Right atrium auricular region (tissue), 2 donors: Measurements from ENCODE around the gene ARHGAP29. TPM values are rescaled to one million over a fixed set of nuclear protein-coding genes. Genes with fewer than 3 reads are reported as not detected.

Experiments used
- DNase-seq: peaks from one replicate; pipeline ENCODE4 v3.0.0-alpha.2; 2019; ENCODE audit warnings: low spot score
- H3K27ac ChIP-seq, 2 donors: fragments of 200-600 bp; sonication (generic); 1 replicate in 1 of 2; 2 replicates in 1 of 2; pipeline ENCODE4 v1.5.1; 2016 to 2019
- H3K27me3 ChIP-seq, 2 donors: fragments of 200-600 bp; sonication (generic); one replicate each; pipeline versions ENCODE4 v1.5.1 to v1.6.0; 2017 to 2019
- H3K36me3 ChIP-seq: fragments of 200-600 bp; sonication (generic); one replicate; pipeline ENCODE4 v1.5.1; 2016
- H3K4me1 ChIP-seq, 2 donors: fragments of 200-600 bp; sonication (generic); one replicate each; pipeline versions ENCODE4 v1.5.1 to v1.6.0; 2017 to 2019
- H3K4me3 ChIP-seq, 2 donors: fragments of 200-600 bp; sonication (generic); 1 replicate in 1 of 2; 2 replicates in 1 of 2; pipeline ENCODE4 v1.5.1; 2017 to 2019; ENCODE audit warnings: mild to moderate bottlenecking in 1 of 2, moderate library complexity in 1 of 2
- H3K9me3 ChIP-seq, 2 donors: fragments of 200-600 bp; sonication (generic); one replicate each; pipeline ENCODE4 v1.5.1; 2019
- CTCF ChIP-seq, 2 donors: fragments of 200-600 bp; sonication (generic); IDR thresholded peaks; one replicate each; pipeline ENCODE4 v1.5.1; 2019; ENCODE audit warnings: antibody characterized with exemption in 2 of 2
- total RNA-seq, 2 donors: library from RNA; depleted of rRNA; stranded (reverse); fragments of >200 nt; gene quantifications; one replicate each; pipeline ENCODE4 v1.1.0, GENCODE V29; 2016

The ARHGAP29 gene
- total RNA-seq, 2 donors from 2014 or later = 25.8 to 29.9 TPM

GRCh38 chr1:94202241-94202640 lies 35.1 kb downstream of the ARHGAP29 start:
- Histone ChIP-seq H3K27me3 (no peaks in the 10 kb centered on the region), H3K9me3 (no peaks in the 10 kb centered on the region), H3K36me3 (peaks cover 47% of the 10 kb centered on the region), H3K4me1 (no peaks in the 10 kb centered on the region), H3K4me3 (no peak overlapping the region), H3K27ac (no peak overlapping the region)
- DNase-seq = no peak
- TF ChIP-seq CTCF (IDR thresholded peaks at IDR 0.05) = no peak

- Histone ChIP-seq H3K4me3 (no peak overlapping the region), H3K9me3 (no peaks in the 10 kb centered on the region), H3K4me1 (peaks cover 0 to 7% of the 10 kb centered on the region in 2 donors), H3K27me3 (no peaks in the 10 kb centered on the region), H3K36me3 (peaks cover 39% of the 10 kb centered on the region), H3K27ac (no peak overlapping the region)
- TF ChIP-seq CTCF (IDR thresholded peaks at IDR 0.05) = no peak
- no peak for DNase-seq
These were observed 38.0 kb downstream of the ARHGAP29 start for GRCh38 chr1:94199398-94199797.

GRCh38 chr1:94194079-94194865 lies 43.1 kb downstream of the ARHGAP29 start:
- no peak overlapping the region for H3K4me3 ChIP-seq
- DNase-seq = no peak
- H3K27ac ChIP-seq = no peak overlapping the region
- peaks cover 0 to 21% of the 10 kb centered on the region in 2 donors for H3K4me1 ChIP-seq
- TF ChIP-seq CTCF (IDR thresholded peaks at IDR 0.05) = no peak
- no peaks in the 10 kb centered on the region for H3K9me3 ChIP-seq
- no peaks in the 10 kb centered on the region for H3K27me3 ChIP-seq
- H3K36me3 ChIP-seq = no peaks in the 10 kb centered on the region

- no peak for DNase-seq
- no peaks in the 10 kb centered on the region for H3K9me3 ChIP-seq
- peaks cover 9% of the 10 kb centered on the region for H3K36me3 ChIP-seq
- peaks cover 0 to 21% of the 10 kb centered on the region in 2 donors for H3K4me1 ChIP-seq
- no peaks in the 10 kb centered on the region for H3K27me3 ChIP-seq
- no peak for TF ChIP-seq CTCF (IDR thresholded peaks at IDR 0.05)
- H3K4me3 ChIP-seq = no peak overlapping the region
- no peak overlapping the region for H3K27ac ChIP-seq
These were observed 44.3 kb downstream of the ARHGAP29 start for GRCh38 chr1:94193128-94193527.

GRCh38 chr1:94191216-94191615 lies 46.2 kb downstream of the ARHGAP29 start:
- H3K4me3 ChIP-seq = no peak overlapping the region
- no peak overlapping the region for H3K27ac ChIP-seq
- no peak for DNase-seq
- H3K36me3 ChIP-seq = peaks cover 21% of the 10 kb centered on the region
- H3K9me3 ChIP-seq = no peaks in the 10 kb centered on the region
- no peak for TF ChIP-seq CTCF (IDR thresholded peaks at IDR 0.05)
- peaks cover 0 to 21% of the 10 kb centered on the region in 2 donors for H3K4me1 ChIP-seq
- H3K27me3 ChIP-seq = no peaks in the 10 kb centered on the region

GRCh38 chr1:94186946-94187345 lies 50.4 kb downstream of the ARHGAP29 start:
- no peak for TF ChIP-seq CTCF (IDR thresholded peaks at IDR 0.05)
- DNase-seq = no peak
- Histone ChIP-seq H3K27ac (no peak overlapping the region), H3K9me3 (no peaks in the 10 kb centered on the region), H3K27me3 (no peaks in the 10 kb centered on the region), H3K4me3 (no peak overlapping the region), H3K36me3 (peaks cover 46% of the 10 kb centered on the region), H3K4me1 (peaks cover 0 to 29% of the 10 kb centered on the region in 2 donors)
